ENCODE data around the gene CPVL.

The CPVL gene

DNA sequence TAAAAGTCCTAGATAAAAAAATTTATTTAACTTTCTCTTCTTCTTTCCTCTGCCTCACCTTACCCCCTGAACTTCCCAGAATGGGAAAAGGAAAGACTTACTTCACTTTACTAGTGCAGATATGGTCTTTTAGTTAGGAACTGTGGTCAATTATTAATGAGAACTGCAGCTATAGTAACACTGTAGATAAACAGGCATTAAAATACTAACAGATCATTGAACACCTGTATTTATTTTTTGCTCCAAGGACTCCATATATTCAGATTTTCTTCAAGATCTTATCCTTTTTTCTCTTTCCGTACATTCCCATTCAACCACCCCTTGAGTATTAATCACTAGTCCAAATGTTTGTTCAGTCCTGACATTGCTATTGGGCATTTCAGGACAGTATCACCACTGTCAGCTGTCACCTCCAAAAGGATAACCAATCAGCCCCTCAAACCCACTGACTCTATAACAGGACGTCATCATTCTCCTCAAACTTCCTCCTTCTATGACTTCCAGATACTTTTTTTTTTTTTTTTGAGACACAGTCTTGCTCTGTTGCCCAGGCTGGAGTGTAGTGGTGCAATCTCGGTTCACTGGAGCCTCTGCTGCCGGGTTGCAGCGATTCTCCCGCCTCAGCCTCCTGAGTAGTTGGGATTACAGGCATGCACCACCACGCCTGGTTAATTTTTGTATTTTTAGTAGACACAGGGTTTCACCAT is 4.2 kb downstream of the CPVL start:
- no peak overlapping the region for H3K27ac ChIP-seq
- DNase-seq: no peak
- TF ChIP-seq, protein P1, sequence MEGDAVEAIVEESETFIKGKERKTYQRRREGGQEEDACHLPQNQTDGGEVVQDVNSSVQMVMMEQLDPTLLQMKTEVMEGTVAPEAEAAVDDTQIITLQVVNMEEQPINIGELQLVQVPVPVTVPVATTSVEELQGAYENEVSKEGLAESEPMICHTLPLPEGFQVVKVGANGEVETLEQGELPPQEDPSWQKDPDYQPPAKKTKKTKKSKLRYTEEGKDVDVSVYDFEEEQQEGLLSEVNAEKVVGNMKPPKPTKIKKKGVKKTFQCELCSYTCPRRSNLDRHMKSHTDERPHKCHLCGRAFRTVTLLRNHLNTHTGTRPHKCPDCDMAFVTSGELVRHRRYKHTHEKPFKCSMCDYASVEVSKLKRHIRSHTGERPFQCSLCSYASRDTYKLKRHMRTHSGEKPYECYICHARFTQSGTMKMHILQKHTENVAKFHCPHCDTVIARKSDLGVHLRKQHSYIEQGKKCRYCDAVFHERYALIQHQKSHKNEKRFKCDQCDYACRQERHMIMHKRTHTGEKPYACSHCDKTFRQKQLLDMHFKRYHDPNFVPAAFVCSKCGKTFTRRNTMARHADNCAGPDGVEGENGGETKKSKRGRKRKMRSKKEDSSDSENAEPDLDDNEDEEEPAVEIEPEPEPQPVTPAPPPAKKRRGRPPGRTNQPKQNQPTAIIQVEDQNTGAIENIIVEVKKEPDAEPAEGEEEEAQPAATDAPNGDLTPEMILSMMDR (IDR thresholded peaks at IDR 0.05; ENCODE audit: low read depth, low read length): no peak
- no peaks in the 10 kb centered on the region for H3K9me3 ChIP-seq (ENCODE audit: severe bottlenecking)
- H3K4me3 ChIP-seq (ENCODE audit: low read depth, low read length): no peak overlapping the region
- H3K36me3 ChIP-seq: no peaks in the 10 kb centered on the region
- no peaks in the 10 kb centered on the region for H3K27me3 ChIP-seq (ENCODE audit: insufficient read depth, low read depth, severe bottlenecking)

DNA sequence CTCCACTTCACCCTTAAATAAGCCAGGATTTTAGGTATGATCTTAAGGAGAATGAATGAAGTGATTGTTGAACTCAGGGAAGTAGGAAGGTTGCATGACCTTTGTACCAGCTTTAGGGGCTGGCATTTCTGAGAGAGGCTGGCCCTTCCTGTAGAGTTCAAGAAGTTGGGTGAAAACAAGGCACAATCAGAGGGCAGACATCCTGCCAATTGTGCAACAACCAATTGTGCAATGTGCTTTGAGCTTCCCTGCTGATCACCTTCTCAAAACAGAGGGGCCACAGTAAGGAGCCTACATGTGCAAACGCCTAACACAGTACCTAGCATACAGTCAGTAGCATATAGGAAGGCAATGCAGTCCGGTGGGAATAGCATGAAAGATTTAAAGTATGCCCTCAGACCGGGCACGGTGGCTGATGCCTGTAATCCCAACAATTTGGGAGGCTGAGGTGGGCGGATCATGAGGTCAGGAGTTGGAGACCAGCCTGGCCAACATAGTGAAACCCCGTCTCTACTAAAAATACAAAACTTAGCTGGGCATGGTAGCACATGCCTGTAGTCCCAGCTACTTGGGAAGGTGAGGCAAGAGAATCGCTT is 5.4 kb downstream of the CPVL start:
- no peaks in the 10 kb centered on the region for H3K9me3 ChIP-seq (ENCODE audit: severe bottlenecking)
- TF ChIP-seq, protein P1 (IDR thresholded peaks at IDR 0.05; ENCODE audit: low read depth, low read length): no peak
- no peak overlapping the region for H3K27ac ChIP-seq
- no peaks in the 10 kb centered on the region for H3K36me3 ChIP-seq
- H3K4me3 ChIP-seq (ENCODE audit: low read depth, low read length): no peak overlapping the region
- DNase-seq: no peak
- H3K27me3 ChIP-seq (ENCODE audit: insufficient read depth, low read depth, severe bottlenecking): no peaks in the 10 kb centered on the region

DNA sequence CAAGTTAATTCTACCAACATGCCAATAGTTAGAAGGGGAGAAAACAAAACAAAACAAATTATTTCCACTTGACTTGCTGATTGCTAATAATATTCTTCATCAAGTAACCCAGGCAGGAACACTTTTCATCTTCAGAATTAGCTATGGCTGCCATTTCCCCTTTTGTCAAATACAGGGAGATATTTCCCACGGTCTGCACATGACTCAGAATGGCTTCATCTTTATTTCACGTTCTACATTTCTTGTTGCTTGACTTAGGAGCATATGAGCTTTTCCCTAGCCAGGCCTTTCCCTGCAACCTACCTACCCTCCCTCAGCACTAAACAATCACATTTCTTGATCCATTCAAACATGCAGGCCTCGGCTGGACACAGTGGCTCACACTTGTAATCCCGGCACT is 6.5 kb downstream of the CPVL start:
- H3K4me3 ChIP-seq (ENCODE audit: low read depth, low read length): no peak overlapping the region
- TF ChIP-seq, protein P1 (IDR thresholded peaks at IDR 0.05; ENCODE audit: low read depth, low read length): no peak
- H3K27ac ChIP-seq: no peak overlapping the region
- H3K27me3 ChIP-seq (ENCODE audit: insufficient read depth, low read depth, severe bottlenecking): no peaks in the 10 kb centered on the region
- H3K9me3 ChIP-seq (ENCODE audit: severe bottlenecking): no peaks in the 10 kb centered on the region
- H3K36me3 ChIP-seq: no peaks in the 10 kb centered on the region
- no peak for DNase-seq

DNA sequence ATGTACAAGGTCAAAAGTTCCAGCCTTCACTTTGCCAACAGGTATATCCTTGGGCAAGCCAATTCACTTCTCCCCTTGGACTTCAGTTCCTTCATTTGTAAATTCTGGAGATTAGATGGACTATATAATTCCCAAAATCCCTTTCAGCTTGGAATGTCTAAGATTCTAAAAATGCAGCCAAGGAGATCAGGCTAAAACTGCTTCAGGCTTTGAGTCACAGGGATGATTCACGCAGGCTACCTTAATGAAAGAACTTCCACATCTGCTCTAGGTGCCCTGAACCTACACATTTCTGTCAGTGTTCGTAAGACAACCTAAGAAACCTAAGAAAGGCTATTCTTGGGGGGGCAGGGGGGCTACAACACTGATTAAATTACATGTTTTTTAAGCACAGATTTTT is 7.1 kb downstream of the CPVL start:
- H3K36me3 ChIP-seq: no peaks in the 10 kb centered on the region
- TF ChIP-seq, protein P1 (IDR thresholded peaks at IDR 0.05; ENCODE audit: low read depth, low read length): no peak
- DNase-seq: no peak
- no peak overlapping the region for H3K4me3 ChIP-seq (ENCODE audit: low read depth, low read length)
- H3K9me3 ChIP-seq (ENCODE audit: severe bottlenecking): no peaks in the 10 kb centered on the region
- no peak overlapping the region for H3K27ac ChIP-seq
- H3K27me3 ChIP-seq (ENCODE audit: insufficient read depth, low read depth, severe bottlenecking): no peaks in the 10 kb centered on the region

DNA sequence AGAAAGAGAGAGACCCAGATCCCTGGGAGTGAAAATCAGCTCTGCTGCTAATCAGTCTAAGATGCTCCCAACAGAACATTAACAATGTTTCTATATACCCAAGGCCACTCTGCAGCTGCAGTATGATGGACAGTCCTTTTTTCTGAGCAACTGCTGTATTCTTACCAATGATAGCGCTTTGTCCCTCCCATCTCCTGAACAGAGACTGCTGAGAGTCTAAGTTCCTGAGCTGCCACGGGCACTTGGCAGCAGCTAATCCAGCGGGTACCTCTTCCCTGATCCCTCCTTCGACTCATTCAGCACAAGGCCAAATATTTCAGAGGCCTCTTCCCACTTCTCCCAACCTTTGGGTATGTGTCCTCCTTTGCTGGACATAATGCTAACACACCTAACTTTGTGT is 7.7 kb downstream of the CPVL start:
- no peaks in the 10 kb centered on the region for H3K36me3 ChIP-seq
- H3K27ac ChIP-seq: no peak overlapping the region
- no peaks in the 10 kb centered on the region for H3K27me3 ChIP-seq (ENCODE audit: insufficient read depth, low read depth, severe bottlenecking)
- TF ChIP-seq, protein P1 (IDR thresholded peaks at IDR 0.05; ENCODE audit: low read depth, low read length): no peak
- H3K9me3 ChIP-seq (ENCODE audit: severe bottlenecking): no peaks in the 10 kb centered on the region
- H3K4me3 ChIP-seq (ENCODE audit: low read depth, low read length): no peak overlapping the region
- DNase-seq: no peak

DNA sequence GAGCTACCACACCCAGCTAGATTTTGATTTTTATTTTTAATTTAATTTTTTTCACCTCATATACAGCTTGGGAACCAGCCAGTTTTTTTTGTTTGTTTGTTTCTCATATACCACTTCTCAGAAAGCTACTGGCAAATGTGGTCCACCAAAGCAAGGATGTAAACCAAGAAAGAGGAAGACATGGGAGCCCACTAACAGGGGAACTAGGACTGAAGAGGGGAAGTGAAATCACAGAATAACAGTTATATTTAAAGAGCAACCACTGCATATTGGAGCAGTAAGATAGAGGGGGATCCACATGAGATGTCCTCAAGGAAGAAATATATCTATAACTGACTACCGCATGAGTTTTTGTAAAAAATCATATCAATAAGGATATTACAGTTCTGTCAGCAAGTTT is 10.5 kb downstream of the CPVL start:
- no peaks in the 10 kb centered on the region for H3K36me3 ChIP-seq
- H3K9me3 ChIP-seq (ENCODE audit: severe bottlenecking): no peaks in the 10 kb centered on the region
- no peak for DNase-seq
- no peak overlapping the region for H3K4me3 ChIP-seq (ENCODE audit: low read depth, low read length)
- no peaks in the 10 kb centered on the region for H3K27me3 ChIP-seq (ENCODE audit: insufficient read depth, low read depth, severe bottlenecking)
- no peak overlapping the region for H3K27ac ChIP-seq
- TF ChIP-seq, protein P1 (IDR thresholded peaks at IDR 0.05; ENCODE audit: low read depth, low read length): no peak

All from WERI-Rb-1 (cell line).